ENCODE data around the gene HOXB5. TPM values are rescaled to one million over a fixed set of nuclear protein-coding genes. Genes with fewer than 3 reads are reported as not detected.

HOXB5 gene
- total and polyA plus RNA-seq, 2 donors, result 0.16 to 1.2 TPM

GRCh38 chr17:48588528-48588927, 5.1 kb downstream of the HOXB5 start:
- H3K4me3 ChIP-seq (ENCODE audit: low read depth, low read length), result no peak overlapping the region
- no peaks in the 10 kb centered on the region for H3K4me1 ChIP-seq (ENCODE audit: insufficient read depth)
- H3K27ac ChIP-seq (ENCODE audit: low read depth), result no peak overlapping the region
- WGBS, result 32% methylated on average over 2 of the region's 2 CpGs
- DNase-seq (ENCODE audit: extremely low spot score), result no peak
- no peaks in the 10 kb centered on the region for H3K36me3 ChIP-seq (ENCODE audit: insufficient read depth)

GRCh38 chr17:48588074-48588415, 5.5 kb downstream of the HOXB5 start:
- DNase-seq (ENCODE audit: extremely low spot score), result no peak
- Histone ChIP-seq H3K4me3 (ENCODE audit: low read depth, low read length) (no peak overlapping the region), H3K4me1 (ENCODE audit: insufficient read depth) (no peaks in the 10 kb centered on the region), H3K36me3 (ENCODE audit: insufficient read depth) (no peaks in the 10 kb centered on the region), H3K27ac (ENCODE audit: low read depth) (no peak overlapping the region)
- 47% methylated on average over 2 of the region's 2 CpGs for WGBS

GRCh38 chr17:48587276-48588073, 6.1 kb downstream of the HOXB5 start:
- Histone ChIP-seq H3K27ac (ENCODE audit: low read depth) (no peak overlapping the region), H3K4me3 (ENCODE audit: low read depth, low read length) (no peak overlapping the region), H3K4me1 (ENCODE audit: insufficient read depth) (no peaks in the 10 kb centered on the region), H3K36me3 (ENCODE audit: insufficient read depth) (no peaks in the 10 kb centered on the region)
- WGBS, result 37% methylated on average over 5 of the region's 5 CpGs
- no peak for DNase-seq (ENCODE audit: extremely low spot score)

GRCh38 chr17:48586355-48587258, 7.0 kb downstream of the HOXB5 start:
- H3K4me1 ChIP-seq (ENCODE audit: insufficient read depth), result no peaks in the 10 kb centered on the region
- DNase-seq (ENCODE audit: extremely low spot score), result no peak
- 16% methylated on average over 34 of the region's 34 CpGs for WGBS

GRCh38 chr17:48584223-48584741, 9.3 kb downstream of the HOXB5 start:
- no peak overlapping the region for H3K27ac ChIP-seq (ENCODE audit: low read depth)
- DNase-seq (ENCODE audit: extremely low spot score), result no peak
- no peak overlapping the region for H3K4me3 ChIP-seq (ENCODE audit: low read depth, low read length)
- 35% methylated on average over 2 of the region's 2 CpGs for WGBS
- H3K4me1 ChIP-seq (ENCODE audit: insufficient read depth), result no peaks in the 10 kb centered on the region
- no peaks in the 10 kb centered on the region for H3K36me3 ChIP-seq (ENCODE audit: insufficient read depth)

More at GRCh38 chr17:48586355-48587258, 7.0 kb downstream of the HOXB5 start:
- peak overlapping the region; percentile 41 for H3K4me3 ChIP-seq (ENCODE audit: low read depth, low read length)
- no peak overlapping the region for H3K27ac ChIP-seq (ENCODE audit: low read depth)
- no peaks in the 10 kb centered on the region for H3K36me3 ChIP-seq (ENCODE audit: insufficient read depth)

- 54% methylated on average over 3 of the region's 3 CpGs for WGBS
- no peak for DNase-seq (ENCODE audit: extremely low spot score)
- Histone ChIP-seq H3K4me1 (ENCODE audit: insufficient read depth) (no peaks in the 10 kb centered on the region), H3K36me3 (ENCODE audit: insufficient read depth) (no peaks in the 10 kb centered on the region), H3K27ac (ENCODE audit: low read depth) (no peak overlapping the region), H3K4me3 (ENCODE audit: low read depth, low read length) (no peak overlapping the region)
These were observed 9.8 kb downstream of the HOXB5 start for GRCh38 chr17:48583708-48584222.

- Histone ChIP-seq H3K4me1 (ENCODE audit: insufficient read depth) (no peaks in the 10 kb centered on the region), H3K27ac (ENCODE audit: low read depth) (no peak overlapping the region), H3K36me3 (ENCODE audit: insufficient read depth) (no peaks in the 10 kb centered on the region), H3K4me3 (ENCODE audit: low read depth, low read length) (no peak overlapping the region)
- no peak for DNase-seq (ENCODE audit: extremely low spot score)
- WGBS, result 39% methylated on average over 7 of the region's 7 CpGs
These were observed 10.9 kb downstream of the HOXB5 start for GRCh38 chr17:48582750-48583069.

- Histone ChIP-seq H3K36me3 (ENCODE audit: insufficient read depth) (no peaks in the 10 kb centered on the region), H3K4me1 (ENCODE audit: insufficient read depth) (no peaks in the 10 kb centered on the region), H3K4me3 (ENCODE audit: low read depth, low read length) (no peak overlapping the region), H3K27ac (ENCODE audit: low read depth) (no peak overlapping the region)
- no peak for DNase-seq (ENCODE audit: extremely low spot score)
- 25% methylated on average over 26 of the region's 26 CpGs for WGBS
These were observed 13.6 kb downstream of the HOXB5 start for GRCh38 chr17:48579760-48580554.

- no peak for DNase-seq (ENCODE audit: extremely low spot score)
- no peaks in the 10 kb centered on the region for H3K36me3 ChIP-seq (ENCODE audit: insufficient read depth)
- WGBS, result 21% methylated on average over 7 of the region's 7 CpGs
- no peak overlapping the region for H3K27ac ChIP-seq (ENCODE audit: low read depth)
- H3K4me1 ChIP-seq (ENCODE audit: insufficient read depth), result no peaks in the 10 kb centered on the region
- no peak overlapping the region for H3K4me3 ChIP-seq (ENCODE audit: low read depth, low read length)
These were observed 14.2 kb downstream of the HOXB5 start for GRCh38 chr17:48579471-48579759.

GRCh38 chr17:48578616-48579470, 14.7 kb downstream of the HOXB5 start:
- Histone ChIP-seq H3K36me3 (ENCODE audit: insufficient read depth) (no peaks in the 10 kb centered on the region), H3K4me1 (ENCODE audit: insufficient read depth) (no peaks in the 10 kb centered on the region), H3K4me3 (ENCODE audit: low read depth, low read length) (peak overlapping the region; percentile 51), H3K27ac (ENCODE audit: low read depth) (no peak overlapping the region)
- 12% methylated on average over 43 of the region's 43 CpGs for WGBS
- DNase-seq (ENCODE audit: extremely low spot score), result no peak

GRCh38 chr17:48577946-48578615, 15.5 kb downstream of the HOXB5 start, which contains the start of gene HOXB4:
Gene HOXB4, minus strand, starts transcription at chr17:48578350. Its CDS starts 31 bp downstream, at chr17:48578319.
- Histone ChIP-seq H3K36me3 (ENCODE audit: insufficient read depth) (no peaks in the 10 kb centered on the region), H3K27ac (ENCODE audit: low read depth) (peak within 1 kb of the TSS; percentile 68), H3K4me3 (ENCODE audit: low read depth, low read length) (peak within 1 kb of the TSS; percentile 51), H3K4me1 (ENCODE audit: insufficient read depth) (no peaks in the 10 kb centered on the region)
- DNase-seq (ENCODE audit: extremely low spot score), result no peak
- WGBS, result 2% methylated on average over 58 of the region's 58 CpGs

- H3K4me1 ChIP-seq (ENCODE audit: insufficient read depth), result no peaks in the 10 kb centered on the region
- peak overlapping the region; percentile 51 for H3K4me3 ChIP-seq (ENCODE audit: low read depth, low read length)
- H3K36me3 ChIP-seq (ENCODE audit: insufficient read depth), result no peaks in the 10 kb centered on the region
- WGBS, result 5% methylated on average over 19 of the region's 19 CpGs
- DNase-seq (ENCODE audit: extremely low spot score), result no peak
- H3K27ac ChIP-seq (ENCODE audit: low read depth), result no peak overlapping the region
These were observed 16.1 kb downstream of the HOXB5 start for GRCh38 chr17:48577330-48577945.

Measured in urinary bladder (tissue), 4 donors.